Spleen (tissue), 11 donors: ENCODE measurements around the gene DDI2. TPM values are rescaled to one million over a fixed set of nuclear protein-coding genes. Genes with fewer than 3 reads are reported as not detected.

Experiments
- DNase-seq: peaks from one replicate; pipeline ENCODE4 v3.0.0-alpha.2; 2020
- H3K27ac ChIP-seq, 8 donors: fragments of 200-600 bp; sonication (generic) in 7 of 8; 1 replicate in 4 of 8; 2 replicates in 4 of 8; pipeline versions ENCODE4 v1.5.0 to v1.8.0; 2016 to 2021; ENCODE audit warnings: inconsistent platforms in 4 of 8, mild to moderate bottlenecking in 4 of 8, moderate library complexity in 1 of 8
- H3K27me3 ChIP-seq, 7 donors: fragments of 200-600 bp; sonication (generic) in 6 of 7; replicated peaks in 1 of 7; 1 replicate in 4 of 7; 2 replicates in 3 of 7; pipeline versions ENCODE4 v1.5.0 to v1.8.0; 2016 to 2021; ENCODE audit warnings: inconsistent platforms in 3 of 7, mild to moderate bottlenecking in 1 of 7
- H3K36me3 ChIP-seq, 6 donors: fragments of 200-600 bp; sonication (generic) in 5 of 6; 1 replicate in 4 of 6; 2 replicates in 2 of 6; pipeline versions ENCODE4 v1.5.0 to v1.8.0; 2016 to 2021; ENCODE audit warnings: inconsistent platforms in 2 of 6
- H3K4me1 ChIP-seq, 6 donors: fragments of 200-600 bp; sonication (generic) in 5 of 6; 1 replicate in 3 of 6; 2 replicates in 3 of 6; pipeline versions ENCODE4 v1.5.0 to v1.8.0; 2016 to 2021; ENCODE audit warnings: inconsistent platforms in 3 of 6
- H3K4me3 ChIP-seq, 8 donors: fragments of 200-600 bp; sonication (generic) in 7 of 8; 1 replicate in 4 of 8; 2 replicates in 4 of 8; pipeline versions ENCODE4 v1.5.0 to v1.8.0; 2016 to 2021; ENCODE audit warnings: inconsistent platforms in 4 of 8, mild to moderate bottlenecking in 4 of 8, moderate library complexity in 2 of 8
- H3K9me3 ChIP-seq, 8 donors: fragments of 200-600 bp; sonication (generic) in 7 of 8; 1 replicate in 4 of 8; 2 replicates in 4 of 8; pipeline versions ENCODE4 v1.5.0 to v1.8.0; 2016 to 2021; ENCODE audit warnings: inconsistent platforms in 4 of 8
- POLR2A ChIP-seq, 3 donors: fragments of 450-650 bp; IDR thresholded peaks; one replicate each; pipeline ENCODE4 v1.5.1; 2017; ENCODE audit warnings: antibody characterized with exemption in 3 of 3, mild to moderate bottlenecking in 1 of 3
- POLR2AphosphoS5 ChIP-seq, 3 donors: sonication (generic); formaldehyde crosslinking; IDR thresholded peaks; one replicate each; pipeline ENCODE4 v1.5.1; 2017; ENCODE audit warnings: antibody characterized with exemption in 3 of 3
- WGBS, 5 donors: extraction: QIAGEN DNeasy Blood & Tissue Kit in 3 of 5; methylation state at CpG; one replicate each; pipeline versions ENCODE4 v1.1.5 to v1.1.7; 2013 to 2018; 5-methylcytosine and 5-hydroxymethylcytosine counted together
- intact Hi-C: fragments of 100-400 bp; cut with DNase I; formaldehyde crosslinking; loops from one replicate; pipeline ENCODE4 v1.15.0; 2023; ENCODE audit warnings: low total_unique reads
- polyA plus RNA-seq, 3 donors: library from polyadenylated mRNA; stranded (reverse); fragments of 200-250 nt; gene quantifications; one replicate each; pipeline ENCODE4 v1.2.1, GENCODE V29; 2013
- total RNA-seq, 7 donors: library from RNA; depleted of rRNA in 3 of 7; stranded (reverse); fragments of >200 nt in 3 of 7; fragmentation: NEBNext Ultra II Directional in 4 of 7; extraction: Animal tissue kit (Norgen Biotek cat#: 25700) in 4 of 7; gene quantifications; one replicate each; pipeline versions ENCODE4 v1.1.0 to v1.2.1, GENCODE V29; 2016 to 2021
- TF ChIP-seq, protein P1 (sequence below), 11 experiments: fragments of 200-600 bp in 7 of 11; fragments of 450-650 bp in 4 of 11; sonication (generic) in 4 of 11; IDR thresholded peaks in 8 of 11; conservative IDR thresholded peaks in 3 of 11; 1 replicate in 7 of 11; 2 replicates in 4 of 11; pipeline versions ENCODE4 v1.4.0 to v1.8.0; 2016 to 2021; ENCODE audit warnings: antibody characterized with exemption in 11 of 11, inconsistent platforms in 4 of 11, mild to moderate bottlenecking in 1 of 11
- donor health status: healthy with polysubstance abuse.
- donor health status: DM: no; HTN: no; CAD: no; lungs with moderate emphysema.
- donor health status: DM: no; HTN: no; CAD: no.
- donor health status: Bipolar disorder and iron deficiency.
- donor health status: healthy.
- donor health status: DM: no; HTN: no; CAD: no.
- donor health status: DM: yes; HTN: yes; CAD: no.

The DDI2 gene
- total and polyA plus RNA-seq, 10 donors, result 4.8 to 75.4 (median 45.2) TPM

GRCh38 chr1:15684042-15684461 is 66.8 kb downstream of the DDI2 start, which contains the start of gene PLEKHM2:
Gene PLEKHM2 (plus strand): TSS chr1:15684320. CDS start chr1:15684559, 239 bp downstream.
- peak within 1 kb of the TSS; percentile 84 to 98 (median 94) for H3K27ac ChIP-seq
- peak; percentile 91 for DNase-seq
- H3K9me3 ChIP-seq, result no peaks in the 10 kb centered on the region
- TF ChIP-seq POLR2AphosphoS5 (IDR thresholded peaks at IDR 0.05) (peak; percentile 59 to 79 (median 59)), POLR2A (IDR thresholded peaks at IDR 0.05) (peak in 1 of 3 donors; percentile 8)
- TF ChIP-seq, protein P1, sequence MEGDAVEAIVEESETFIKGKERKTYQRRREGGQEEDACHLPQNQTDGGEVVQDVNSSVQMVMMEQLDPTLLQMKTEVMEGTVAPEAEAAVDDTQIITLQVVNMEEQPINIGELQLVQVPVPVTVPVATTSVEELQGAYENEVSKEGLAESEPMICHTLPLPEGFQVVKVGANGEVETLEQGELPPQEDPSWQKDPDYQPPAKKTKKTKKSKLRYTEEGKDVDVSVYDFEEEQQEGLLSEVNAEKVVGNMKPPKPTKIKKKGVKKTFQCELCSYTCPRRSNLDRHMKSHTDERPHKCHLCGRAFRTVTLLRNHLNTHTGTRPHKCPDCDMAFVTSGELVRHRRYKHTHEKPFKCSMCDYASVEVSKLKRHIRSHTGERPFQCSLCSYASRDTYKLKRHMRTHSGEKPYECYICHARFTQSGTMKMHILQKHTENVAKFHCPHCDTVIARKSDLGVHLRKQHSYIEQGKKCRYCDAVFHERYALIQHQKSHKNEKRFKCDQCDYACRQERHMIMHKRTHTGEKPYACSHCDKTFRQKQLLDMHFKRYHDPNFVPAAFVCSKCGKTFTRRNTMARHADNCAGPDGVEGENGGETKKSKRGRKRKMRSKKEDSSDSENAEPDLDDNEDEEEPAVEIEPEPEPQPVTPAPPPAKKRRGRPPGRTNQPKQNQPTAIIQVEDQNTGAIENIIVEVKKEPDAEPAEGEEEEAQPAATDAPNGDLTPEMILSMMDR (IDR thresholded peaks at IDR 0.05 in 8 of 11, conservative IDR thresholded peaks at IDR 0.05 in 3 of 11), result no peak
- peaks cover 11 to 79% (median 44%) of the 10 kb centered on the region in 6 donors for H3K4me1 ChIP-seq
- no peaks in the 10 kb centered on the region for H3K27me3 ChIP-seq
- H3K36me3 ChIP-seq, result peaks cover 0 to 5% (median 0%) of the 10 kb centered on the region in 6 donors
- 0 to 2% (median 0%) methylated on average over 4 to 52 of the region's 52 CpGs for WGBS, 5 donors
- intact Hi-C loops, result no loop called here
- H3K4me3 ChIP-seq, result peak within 1 kb of the TSS; percentile 35 to 91 (median 66)

- no peaks in the 10 kb centered on the region for H3K9me3 ChIP-seq
- H3K27ac ChIP-seq, result peak overlapping the region; percentile 82 to 98 (median 94)
- WGBS, 5 donors, result 1 to 3% (median 1%) methylated on average over 8 to 72 of the region's 72 CpGs
- H3K4me3 ChIP-seq, result peak overlapping the region; percentile 35 to 91 (median 66)
- intact Hi-C loops, result no loop called here
- peaks cover 0 to 11% (median 2%) of the 10 kb centered on the region in 6 donors for H3K36me3 ChIP-seq
- peak; percentile 89 for DNase-seq
- H3K27me3 ChIP-seq, result no peaks in the 10 kb centered on the region
- TF ChIP-seq POLR2A (IDR thresholded peaks at IDR 0.05) (no peak), POLR2AphosphoS5 (IDR thresholded peaks at IDR 0.05) (peak in 2 of 3 donors; percentile 61 to 69)
- TF ChIP-seq, protein P1 (IDR thresholded peaks at IDR 0.05 in 8 of 11, conservative IDR thresholded peaks at IDR 0.05 in 3 of 11), result peak in 5 of 11 experiments; percentile 14 to 33 (median 21)
- H3K4me1 ChIP-seq, result peaks cover 11 to 79% (median 45%) of the 10 kb centered on the region in 6 donors
These were observed 67.4 kb downstream of the DDI2 start for GRCh38 chr1:15684468-15685291.

DNA sequence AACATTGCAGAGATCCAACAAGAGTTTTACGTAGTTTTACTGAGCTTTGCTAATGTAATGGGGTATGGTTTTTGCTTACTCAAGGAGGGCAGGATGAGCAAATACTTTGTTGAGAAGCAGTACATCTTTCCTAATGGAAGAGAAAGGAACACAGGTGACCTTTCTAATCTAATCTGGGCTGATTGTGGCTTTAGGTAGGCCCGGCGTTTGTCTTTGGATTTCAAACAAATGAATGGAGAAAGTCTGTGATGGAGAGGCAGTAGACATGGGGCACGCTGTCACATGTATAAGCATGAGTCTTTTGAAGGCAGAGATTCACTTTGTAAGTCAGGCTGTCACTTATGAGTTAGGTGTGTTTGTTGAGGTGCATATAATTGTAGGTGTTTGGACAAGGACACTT is 68.6 kb downstream of the DDI2 start:
- Histone ChIP-seq H3K4me1 (peaks cover 11 to 85% (median 50%) of the 10 kb centered on the region in 6 donors), H3K36me3 (peaks cover 0 to 17% (median 2%) of the 10 kb centered on the region in 6 donors), H3K27me3 (no peaks in the 10 kb centered on the region), H3K9me3 (no peaks in the 10 kb centered on the region), H3K4me3 (peak overlapping the region in 4 of 8 donors; percentile 63 to 91 (median 70)), H3K27ac (peak overlapping the region in 5 of 8 donors; percentile 23 to 98 (median 95))
- 69 to 85% (median 75%) methylated on average over 4 of the region's 4 CpGs for WGBS, 5 donors
- DNase-seq, result no peak
- TF ChIP-seq POLR2A (IDR thresholded peaks at IDR 0.05) (no peak), POLR2AphosphoS5 (IDR thresholded peaks at IDR 0.05) (no peak)
- TF ChIP-seq, protein P1 (IDR thresholded peaks at IDR 0.05 in 8 of 11, conservative IDR thresholded peaks at IDR 0.05 in 3 of 11), result no peak
- intact Hi-C loops, result no loop called here

GRCh38 chr1:15687446-15687845 is 70.2 kb downstream of the DDI2 start:
- H3K27me3 ChIP-seq, result no peaks in the 10 kb centered on the region
- no peak for DNase-seq
- intact Hi-C loops, result no loop called here
- H3K4me1 ChIP-seq, result peaks cover 12 to 85% (median 62%) of the 10 kb centered on the region in 6 donors
- no peak overlapping the region for H3K4me3 ChIP-seq
- peaks cover 0 to 25% (median 2%) of the 10 kb centered on the region in 6 donors for H3K36me3 ChIP-seq
- no peak overlapping the region for H3K27ac ChIP-seq
- no peaks in the 10 kb centered on the region for H3K9me3 ChIP-seq
- TF ChIP-seq, protein P1 (IDR thresholded peaks at IDR 0.05 in 8 of 11, conservative IDR thresholded peaks at IDR 0.05 in 3 of 11), result no peak
- TF ChIP-seq POLR2AphosphoS5 (IDR thresholded peaks at IDR 0.05) (no peak), POLR2A (IDR thresholded peaks at IDR 0.05) (no peak)
- 33 to 76% (median 45%) methylated on average over 2 of the region's 2 CpGs for whole genome bisulfite sequencing, 5 donors
